B cell (primary cell): ENCODE results near the gene GNGT1. TPM values are rescaled to one million over a fixed set of nuclear protein-coding genes. Genes with fewer than 3 reads are reported as not detected.

ENCODE experiments used
- ATAC-seq: fragments of 200-7000 bp; cut with Tn5 transposase; one replicate; pipeline ENCODE4 v1.10.0; 2021; ENCODE audit warnings: low read depth, mild to moderate bottlenecking, moderate number of reproducible peaks, moderate library complexity
- CTCF ChIA-PET: fragments of 350-600 bp; sonication (Branson Sonifier 250); formaldehyde crosslinking; loops from one replicate; lab custom pipeline; 2021; ENCODE audit warnings: antibody characterized with exemption, inconsistent platforms; lab: Charles Lee
- POLR2A ChIA-PET: fragments of 350-600 bp; sonication (Branson Sonifier 250); formaldehyde crosslinking; loops from one replicate; lab custom pipeline; 2021; ENCODE audit warnings: antibody characterized with exemption; lab: Charles Lee
- DNase-seq: peaks from one replicate; pipeline ENCODE4 v3.0.0; 2013
- H2AFZ ChIP-seq: 2 replicates; pipeline ENCODE4 v1.6.1; 2012; ENCODE audit warnings: mild to moderate bottlenecking, low read depth, low read length; ENCODE audit not compliant: insufficient read depth, poor library complexity, severe bottlenecking
- H3K27ac ChIP-seq, 2 donors: 1 replicate in 1 of 2; 2 replicates in 1 of 2; pipeline ENCODE4 v1.5.1; 2012 to 2013; ENCODE audit warnings: low read length in 2 of 2, mild to moderate bottlenecking in 2 of 2, moderate library complexity in 1 of 2
- H3K27me3 ChIP-seq, 4 experiments: fragments of 200-600 bp in 1 of 4; sonication (generic) in 1 of 4; replicated peaks in 1 of 4; 1 replicate in 2 of 4; 2 replicates in 2 of 4; pipeline versions ENCODE4 v1.6.1 to v1.7.0; 2013 to 2016; ENCODE audit warnings: low read length in 3 of 4, mild to moderate bottlenecking in 2 of 4, mixed read lengths in 1 of 4, moderate library complexity in 1 of 4; ENCODE audit not compliant: insufficient read depth in 4 of 4, control insufficient read depth in 3 of 4; ENCODE audit errors: control extremely low read depth in 1 of 4
- H3K36me3 ChIP-seq, 2 experiments: replicated peaks in 1 of 2; 1 replicate in 1 of 2; 2 replicates in 1 of 2; pipeline versions ENCODE4 v1.6.1 to v1.7.1; 2013; ENCODE audit warnings: low read length in 1 of 2; ENCODE audit not compliant: insufficient read depth in 2 of 2, control insufficient read depth in 1 of 2; ENCODE audit errors: control extremely low read depth in 1 of 2, extremely low read depth in 1 of 2
- H3K4me1 ChIP-seq, 2 donors: fragments of 200-600 bp in 1 of 2; sonication (generic) in 1 of 2; 1 replicate in 1 of 2; 2 replicates in 1 of 2; pipeline versions ENCODE4 v1.5.1 to v1.6.1; 2013 to 2017; ENCODE audit warnings: low read length in 2 of 2; ENCODE audit not compliant: control insufficient read depth in 2 of 2, insufficient read depth in 2 of 2
- H3K4me2 ChIP-seq: replicated peaks from 2 replicates; pipeline ENCODE3; 2012; ENCODE audit warnings: mild to moderate bottlenecking, low read depth, low read length; ENCODE audit not compliant: poor library complexity, severe bottlenecking
- H3K4me3 ChIP-seq, 5 experiments: fragments of 200-600 bp in 1 of 5; sonication (generic) in 1 of 5; 1 replicate in 3 of 5; 2 replicates in 2 of 5; pipeline versions ENCODE4 v1.5.1 to v1.7.0; 2011 to 2016; ENCODE audit warnings: low read length in 4 of 5, mild to moderate bottlenecking in 4 of 5, low read depth in 2 of 5, control low read depth in 1 of 5, moderate library complexity in 1 of 5; ENCODE audit not compliant: insufficient read depth in 1 of 5; ENCODE audit errors: control extremely low read depth in 1 of 5, extremely low read depth in 1 of 5
- H3K79me2 ChIP-seq: fragments of 200-600 bp; sonication (generic); one replicate; pipeline ENCODE4 v1.6.0; 2016; ENCODE audit warnings: low read length; ENCODE audit not compliant: control insufficient read depth, insufficient read depth
- H3K9ac ChIP-seq: fragments of 200-600 bp; sonication (generic); 2 replicates; pipeline ENCODE4 v1.6.1; 2017; ENCODE audit warnings: mild to moderate bottlenecking, low read length, moderate library complexity
- H3K9me3 ChIP-seq, 3 donors: one replicate each; pipeline versions ENCODE4 v1.6.1 to v1.7.1; 2013; ENCODE audit warnings: low read length in 2 of 3; ENCODE audit not compliant: control insufficient read depth in 2 of 3, insufficient read depth in 1 of 3; ENCODE audit errors: control extremely low read depth in 1 of 3
- H4K20me1 ChIP-seq: 2 replicates; pipeline ENCODE4 v1.6.0; 2012; ENCODE audit warnings: mild to moderate bottlenecking, low read length; ENCODE audit not compliant: insufficient read depth, control insufficient read depth, poor library complexity, severe bottlenecking
- H3K27ac Mint-ChIP-seq: one replicate; pipeline ENCODE4 v1.8.0; 2021; ENCODE audit warnings: mixed read lengths
- H3K27me3 Mint-ChIP-seq: one replicate; pipeline ENCODE4 v1.8.0; 2021; ENCODE audit warnings: mixed read lengths
- H3K4me1 Mint-ChIP-seq: one replicate; pipeline ENCODE4 v1.8.0; 2021; ENCODE audit warnings: mixed read lengths
- H3K4me3 Mint-ChIP-seq: one replicate; pipeline ENCODE4 v1.8.0; 2021; ENCODE audit warnings: mixed read lengths
- H3K9me3 Mint-ChIP-seq: one replicate; pipeline ENCODE4 v1.8.0; 2022; ENCODE audit warnings: mixed read lengths; ENCODE audit not compliant: insufficient read depth
- EZH2 ChIP-seq: IDR thresholded peaks from 2 replicates; pipeline ENCODE4 v1.6.1; 2012; ENCODE audit warnings: borderline replicate concordance, low read depth, mild to moderate bottlenecking, moderate library complexity, low read length; ENCODE audit not compliant: insufficient read depth, poor library complexity, severe bottlenecking
- WGBS: methylation state at CpG from one replicate; pipeline ENCODE4 v1.1.5; 2013; ENCODE audit warnings: missing lambda C conversion rate; ENCODE audit not compliant: insufficient coverage; 5-methylcytosine and 5-hydroxymethylcytosine counted together
- intact Hi-C: fragments of 100-400 bp; cut with micrococcal nuclease; formaldehyde crosslinking; loops from one replicate; pipeline ENCODE4 v1.10.0; 2022
- polyA plus RNA-seq: library from polyadenylated mRNA; depleted of rRNA; stranded (reverse); fragments of >200 nt; gene quantifications from 2 replicates; pipeline ENCODE4 v1.2.3, GENCODE V29; 2012
- total RNA-seq, 2 donors: library from RNA; stranded (reverse); fragments of 120-200 nt in 1 of 2; gene quantifications; 1 replicate in 1 of 2; 2 replicates in 1 of 2; pipeline versions ENCODE4 v1.2.3 to v1.2.4, GENCODE V29; 2013 to 2022
- TF ChIP-seq, protein P1 (sequence below): fragments of 200-600 bp; IDR thresholded peaks from one replicate; pipeline ENCODE4 v1.8.0; 2022; ENCODE audit warnings: antibody characterized with exemption, mild to moderate bottlenecking

Gene GNGT1
- total and polyA plus RNA-seq, 2 donors (not counting 1 experiment from before 2014, with no cell fraction given) = not detected

GRCh38 chr7:93938293-93938692 lies 31.9 kb downstream of the GNGT1 start:
- Histone ChIP-seq H2AFZ (no peak overlapping the region), H3K4me1 (no peaks in the 10 kb centered on the region), H3K79me2 (no peaks in the 10 kb centered on the region), H3K4me3 (no peak overlapping the region), H4K20me1 (no peaks in the 10 kb centered on the region), H3K9ac (no peak overlapping the region), H3K27me3 (no peaks in the 10 kb centered on the region), H3K9me3 (no peaks in the 10 kb centered on the region), H3K36me3 (no peaks in the 10 kb centered on the region), H3K4me2 (no peak overlapping the region), H3K27ac (no peak overlapping the region)
- CTCF ChIA-PET = no interaction called here
- no peak overlapping the region for H3K27ac Mint-ChIP-seq
- H3K4me3 Mint-ChIP-seq = no peak overlapping the region
- peaks cover 13% of the 10 kb centered on the region for H3K27me3 Mint-ChIP-seq
- POLR2A ChIA-PET = no interaction called here
- no peak for TF ChIP-seq EZH2
- TF ChIP-seq, protein P1, sequence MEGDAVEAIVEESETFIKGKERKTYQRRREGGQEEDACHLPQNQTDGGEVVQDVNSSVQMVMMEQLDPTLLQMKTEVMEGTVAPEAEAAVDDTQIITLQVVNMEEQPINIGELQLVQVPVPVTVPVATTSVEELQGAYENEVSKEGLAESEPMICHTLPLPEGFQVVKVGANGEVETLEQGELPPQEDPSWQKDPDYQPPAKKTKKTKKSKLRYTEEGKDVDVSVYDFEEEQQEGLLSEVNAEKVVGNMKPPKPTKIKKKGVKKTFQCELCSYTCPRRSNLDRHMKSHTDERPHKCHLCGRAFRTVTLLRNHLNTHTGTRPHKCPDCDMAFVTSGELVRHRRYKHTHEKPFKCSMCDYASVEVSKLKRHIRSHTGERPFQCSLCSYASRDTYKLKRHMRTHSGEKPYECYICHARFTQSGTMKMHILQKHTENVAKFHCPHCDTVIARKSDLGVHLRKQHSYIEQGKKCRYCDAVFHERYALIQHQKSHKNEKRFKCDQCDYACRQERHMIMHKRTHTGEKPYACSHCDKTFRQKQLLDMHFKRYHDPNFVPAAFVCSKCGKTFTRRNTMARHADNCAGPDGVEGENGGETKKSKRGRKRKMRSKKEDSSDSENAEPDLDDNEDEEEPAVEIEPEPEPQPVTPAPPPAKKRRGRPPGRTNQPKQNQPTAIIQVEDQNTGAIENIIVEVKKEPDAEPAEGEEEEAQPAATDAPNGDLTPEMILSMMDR = no peak
- intact Hi-C loops = no loop called here
- ATAC-seq (no peak), DNase-seq (no peak)
- peaks cover 3% of the 10 kb centered on the region for H3K9me3 Mint-ChIP-seq
- H3K4me1 Mint-ChIP-seq = no peaks in the 10 kb centered on the region

- ChIA-PET POLR2A (no interaction called here), CTCF (no interaction called here)
- no peaks in the 10 kb centered on the region for H3K4me1 ChIP-seq
- no peaks in the 10 kb centered on the region for H4K20me1 ChIP-seq
- no peaks in the 10 kb centered on the region for H3K9me3 Mint-ChIP-seq
- H3K27me3 Mint-ChIP-seq = peaks cover 10% of the 10 kb centered on the region
- DNase-seq (no peak), ATAC-seq (no peak)
- H3K4me3 Mint-ChIP-seq = no peak overlapping the region
- no peak overlapping the region for H3K4me2 ChIP-seq
- intact Hi-C loops = no loop called here
- TF ChIP-seq EZH2 = no peak
- TF ChIP-seq, protein P1 = no peak
- H3K9ac ChIP-seq = no peak overlapping the region
- no peaks in the 10 kb centered on the region for H3K79me2 ChIP-seq
- 92% methylated on average over 2 of the region's 2 CpGs for WGBS
- peaks cover 2% of the 10 kb centered on the region for H3K4me1 Mint-ChIP-seq
- H3K27ac ChIP-seq = no peak overlapping the region
- H3K9me3 ChIP-seq = no peaks in the 10 kb centered on the region
- no peaks in the 10 kb centered on the region for H3K36me3 ChIP-seq
- no peak overlapping the region for H2AFZ ChIP-seq
- H3K27me3 ChIP-seq = no peaks in the 10 kb centered on the region
- no peak overlapping the region for H3K27ac Mint-ChIP-seq
- no peak overlapping the region for H3K4me3 ChIP-seq
Measured at GRCh38 chr7:93941945-93942344, 35.6 kb downstream of the GNGT1 start.
